GM19043 (cell line): Measurements from ENCODE around the gene CCR5AS.
A peak's percentile ranks its signal among the peaks of the same experiment; 100 is the strongest.
"Not testable (repeated sequence)": the region's sequence is repeated elsewhere in the genome, so short reads cannot be mapped to it uniquely, and the experiment has no call there.

Experiments
- ATAC-seq: cut with Tn5 transposase; IDR thresholded peaks from one replicate; pipeline ENCODE4 v1.9.1; 2021; ENCODE audit warnings: low read depth; ENCODE audit not compliant: unreplicated experiment

Gene CCR5AS

GRCh38 chr3:46359733-46360493 lies 47.0 kb downstream of the CCR5AS start:
- no peak for ATAC-seq

GRCh38 chr3:46358466-46358865 lies 48.4 kb downstream of the CCR5AS start:
- ATAC-seq = no peak

- no peak for ATAC-seq
Measured at GRCh38 chr3:46356909-46357308, 50.0 kb downstream of the CCR5AS start.

DNA sequence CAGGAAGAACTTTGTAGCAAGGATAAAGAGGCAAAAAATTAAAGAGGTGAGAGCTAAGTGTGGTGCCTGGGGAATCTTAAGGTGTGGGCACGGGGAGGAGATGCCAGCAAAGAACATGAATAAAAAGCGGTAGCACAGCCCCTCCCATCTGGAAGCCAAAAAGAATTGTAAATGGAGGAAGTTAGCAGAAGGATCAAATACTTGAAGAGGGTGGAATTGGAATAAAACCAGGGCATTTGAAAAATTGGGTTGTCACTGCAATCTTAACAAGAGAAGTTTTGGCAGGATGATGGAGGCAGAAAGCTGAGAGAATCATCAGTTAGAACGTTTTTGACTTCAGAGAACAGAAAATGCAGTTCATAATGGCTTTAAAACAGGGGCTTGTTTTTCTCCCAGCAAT lies 50.6 kb downstream of the CCR5AS start:
- no peak for ATAC-seq

DNA sequence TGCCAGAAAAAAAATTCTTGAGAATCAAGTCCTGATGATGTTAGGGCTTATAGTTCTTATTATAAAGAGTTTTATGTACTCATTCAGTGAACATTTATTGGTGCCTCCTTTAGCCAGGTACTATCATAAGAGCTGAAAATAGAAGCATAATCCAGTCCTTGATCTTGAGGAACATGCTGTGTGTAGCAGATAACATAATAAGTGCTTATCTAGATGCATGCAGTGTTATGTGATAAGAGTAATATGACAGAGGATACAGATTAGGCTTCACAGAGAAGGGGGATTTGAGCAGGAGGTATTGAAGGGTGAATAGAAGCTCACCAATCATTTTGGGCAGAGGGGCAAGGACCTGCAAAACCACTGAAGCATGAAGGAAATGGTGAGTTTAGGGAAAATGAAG lies 51.9 kb downstream of the CCR5AS start:
- ATAC-seq = no peak

GRCh38 chr3:46354478-46354877 lies 52.4 kb downstream of the CCR5AS start:
- no peak for ATAC-seq

DNA sequence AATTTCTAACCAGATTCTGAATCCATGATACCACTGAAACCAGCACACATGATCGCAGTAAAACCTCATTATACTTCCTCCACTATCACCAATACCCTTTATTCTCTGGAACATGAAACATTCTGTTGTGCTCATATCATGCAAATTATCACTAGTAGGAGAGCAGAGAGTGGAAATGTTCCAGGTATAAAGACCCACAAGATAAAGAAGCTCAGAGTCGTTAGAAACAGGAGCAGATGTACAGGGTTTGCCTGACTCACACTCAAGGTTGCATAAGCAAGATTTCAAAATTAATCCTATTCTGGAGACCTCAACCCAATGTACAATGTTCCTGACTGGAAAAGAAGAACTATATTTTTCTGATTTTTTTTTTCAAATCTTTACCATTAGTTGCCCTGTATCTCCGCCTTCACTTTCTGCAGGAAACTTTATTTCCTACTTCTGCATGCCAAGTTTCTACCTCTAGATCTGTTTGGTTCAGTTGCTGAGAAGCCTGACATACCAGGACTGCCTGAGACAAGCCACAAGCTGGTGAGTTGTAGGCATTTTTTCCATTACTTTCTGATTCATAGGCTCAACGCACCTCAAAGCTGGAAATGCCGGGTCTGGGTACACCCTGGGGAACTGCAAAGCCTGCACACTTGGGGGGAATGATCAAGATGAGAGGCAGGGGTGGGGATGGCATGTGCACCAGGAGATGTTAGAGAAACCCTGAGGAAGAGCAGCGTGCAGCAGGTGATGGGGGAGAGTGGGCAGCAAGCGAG lies 53.0 kb downstream of the CCR5AS start, which contains the start of gene CCR2:
TSS of gene CCR2 (plus strand) at position 465 of the 764 bp plus-strand sequence. CDS start 3,417 bp downstream, outside the sequence.
- no peak for ATAC-seq

DNA sequence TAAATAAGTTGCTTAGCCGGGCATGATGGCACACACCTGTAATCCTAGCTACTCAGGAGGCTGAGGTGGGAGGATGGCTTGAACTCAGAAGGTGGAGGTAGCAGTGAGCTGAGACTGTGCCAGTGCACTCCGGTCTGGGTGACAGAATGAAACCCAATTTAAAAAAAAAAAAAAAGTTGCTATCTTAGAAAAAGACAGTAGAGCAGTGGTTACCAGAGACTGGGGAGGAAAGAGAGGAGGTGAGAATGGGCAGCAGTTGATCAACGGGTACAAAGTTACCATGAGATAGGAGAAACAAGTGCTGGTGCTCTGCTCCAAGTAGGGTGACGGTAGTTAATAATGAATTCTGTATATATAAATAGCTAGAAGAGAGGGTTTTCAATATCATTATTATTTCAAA lies 53.8 kb downstream of the CCR5AS start:
- ATAC-seq = no peak

GRCh38 chr3:46351646-46352045 lies 55.2 kb downstream of the CCR5AS start:
- ATAC-seq = no peak

- peak; percentile 26 for ATAC-seq
Measured at GRCh38 chr3:46350262-46350565, 56.7 kb downstream of the CCR5AS start.

DNA sequence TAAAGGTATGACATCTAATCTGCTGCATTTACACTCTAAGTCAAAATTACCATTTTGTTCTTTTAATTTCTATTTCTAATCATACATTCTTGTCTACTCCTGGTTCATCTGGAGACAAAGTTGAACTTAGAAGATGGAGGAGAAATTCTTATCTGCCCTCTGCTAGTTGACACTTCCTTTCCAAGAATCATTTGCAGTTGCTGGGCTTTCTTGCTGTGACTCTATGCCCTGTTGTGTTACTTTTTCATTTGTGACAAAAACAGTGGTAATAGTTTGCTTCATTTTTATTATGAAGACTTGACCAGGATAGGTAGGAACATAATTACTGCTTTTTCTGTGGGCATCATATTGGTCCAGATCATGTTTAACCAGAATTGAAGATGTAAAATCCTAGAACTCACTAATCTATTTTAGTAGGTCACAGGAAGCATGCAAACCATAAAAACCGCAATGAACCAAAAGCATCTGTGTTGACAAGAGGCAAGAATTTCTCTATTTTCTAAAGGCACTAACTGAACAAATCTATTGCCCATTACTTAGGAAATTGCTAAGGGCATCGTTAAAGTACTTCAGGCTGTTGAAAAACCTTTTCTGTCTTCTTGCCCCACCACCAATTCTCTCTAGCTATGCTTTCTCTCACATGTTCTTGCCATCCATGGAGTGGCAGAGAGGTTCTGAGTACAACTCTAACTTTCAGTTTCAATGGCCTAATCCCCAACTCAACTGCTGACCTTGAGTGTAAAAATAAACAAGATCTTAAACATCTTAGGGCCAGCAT lies 57.2 kb downstream of the CCR5AS start:
- peak; percentile 69 for ATAC-seq

DNA sequence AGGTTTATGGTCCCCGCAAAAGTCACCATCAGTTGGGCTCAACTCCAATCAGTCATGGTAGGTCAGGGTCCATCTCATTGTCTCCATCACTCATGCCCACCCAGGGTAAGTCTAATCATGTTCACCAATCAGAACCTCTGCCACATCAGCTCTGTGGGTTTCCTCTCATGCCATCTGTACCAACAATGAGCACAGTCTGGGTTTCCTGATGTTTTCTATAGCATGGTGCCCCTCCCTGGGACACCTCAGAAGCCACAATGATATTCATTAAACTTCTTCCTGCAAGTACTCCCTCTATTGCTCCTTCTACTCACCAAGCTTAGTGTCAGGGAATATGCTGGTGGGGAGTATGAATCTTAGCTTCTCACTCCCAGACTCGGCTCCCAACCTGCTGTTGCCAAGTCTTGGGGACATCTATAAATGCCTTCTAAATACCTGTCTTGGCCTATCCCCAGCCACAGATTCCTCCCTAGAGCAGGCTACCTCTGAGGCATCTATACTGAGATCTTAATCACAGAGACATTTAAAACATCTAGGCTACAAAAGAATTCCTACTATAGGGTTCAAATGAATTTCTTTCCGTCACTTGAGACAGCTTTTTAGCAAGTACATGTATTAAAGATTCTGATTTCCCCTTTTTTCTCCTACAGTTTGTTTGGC lies 57.9 kb downstream of the CCR5AS start:
- no peak for ATAC-seq

DNA sequence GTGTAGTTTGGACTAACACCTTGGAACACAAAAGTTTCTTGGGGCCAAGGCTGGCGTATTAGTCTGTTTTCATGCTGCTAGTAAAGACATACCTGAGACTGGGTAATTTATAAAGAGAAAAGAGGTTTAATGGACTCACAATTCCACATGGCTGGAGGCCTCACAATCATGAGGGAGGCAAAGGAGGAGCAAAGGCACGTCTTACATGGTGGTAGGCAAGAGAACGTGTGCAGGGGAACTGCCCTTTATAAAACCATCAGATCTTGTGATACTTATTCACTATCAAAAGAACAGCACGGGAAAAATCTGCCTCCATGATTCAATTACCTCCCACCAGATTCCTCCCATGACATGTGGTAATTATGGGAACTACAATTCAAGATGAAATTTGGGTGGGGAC lies 62.4 kb downstream of the CCR5AS start:
- ATAC-seq = no peak

DNA sequence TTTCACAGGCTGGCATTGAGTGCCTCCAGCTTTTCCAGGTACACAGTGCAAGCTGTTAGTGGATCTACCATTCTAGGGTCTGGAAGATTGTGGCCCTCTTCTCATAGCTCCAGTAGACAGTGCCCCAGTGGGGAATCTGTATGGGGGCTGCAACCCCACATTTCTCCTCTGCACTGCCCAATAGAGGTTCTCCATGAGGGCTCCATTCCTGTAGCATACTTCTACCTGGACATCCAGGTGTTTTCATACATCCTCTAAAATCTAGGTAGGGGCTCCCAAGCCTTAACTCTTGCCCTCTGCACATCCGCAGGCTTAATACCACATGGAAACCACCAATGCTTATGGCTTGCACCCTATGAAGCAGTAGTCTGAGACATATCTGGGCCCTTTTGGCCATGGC lies 68.0 kb downstream of the CCR5AS start:
- no peak for ATAC-seq

GRCh38 chr3:46337911-46338310 lies 69.0 kb downstream of the CCR5AS start:
- no peak for ATAC-seq

- ATAC-seq = no peak
Measured at GRCh38 chr3:46335541-46335940, 71.3 kb downstream of the CCR5AS start.

DNA sequence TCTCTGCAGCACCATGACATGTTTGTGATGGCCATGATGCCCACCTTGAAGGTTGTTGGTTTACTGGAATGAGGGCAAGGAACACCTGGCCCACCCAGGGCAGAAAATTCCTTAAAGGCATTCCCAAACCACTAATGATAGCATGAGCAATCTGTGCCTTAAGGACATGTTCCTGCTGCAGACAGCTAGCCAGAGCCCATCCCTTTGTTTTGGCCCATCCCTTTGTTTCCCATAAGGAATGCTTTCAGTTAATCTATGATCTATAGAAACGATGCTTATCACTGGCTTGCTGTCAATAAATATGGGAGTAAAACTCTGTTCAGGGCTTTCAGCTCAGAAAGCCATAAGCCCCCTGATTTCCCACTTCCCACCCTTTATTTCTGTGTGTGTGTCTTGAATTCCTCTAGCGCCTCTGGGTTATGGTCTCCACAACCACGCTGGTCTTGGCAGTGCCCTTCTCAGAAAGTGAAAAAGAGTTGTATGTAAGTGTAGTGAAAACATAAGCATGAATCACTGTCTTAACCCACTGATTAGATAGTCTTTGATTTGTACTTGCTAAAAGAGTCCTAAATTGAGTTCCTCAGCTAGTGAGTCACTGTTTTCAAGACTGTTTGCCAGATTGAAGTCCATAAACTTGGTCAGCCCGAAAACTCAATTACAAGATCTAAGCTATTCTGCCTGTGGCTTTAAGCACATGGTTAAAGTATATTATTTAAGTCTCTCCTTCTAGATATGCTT lies 72.0 kb downstream of the CCR5AS start:
- no peak for ATAC-seq

DNA sequence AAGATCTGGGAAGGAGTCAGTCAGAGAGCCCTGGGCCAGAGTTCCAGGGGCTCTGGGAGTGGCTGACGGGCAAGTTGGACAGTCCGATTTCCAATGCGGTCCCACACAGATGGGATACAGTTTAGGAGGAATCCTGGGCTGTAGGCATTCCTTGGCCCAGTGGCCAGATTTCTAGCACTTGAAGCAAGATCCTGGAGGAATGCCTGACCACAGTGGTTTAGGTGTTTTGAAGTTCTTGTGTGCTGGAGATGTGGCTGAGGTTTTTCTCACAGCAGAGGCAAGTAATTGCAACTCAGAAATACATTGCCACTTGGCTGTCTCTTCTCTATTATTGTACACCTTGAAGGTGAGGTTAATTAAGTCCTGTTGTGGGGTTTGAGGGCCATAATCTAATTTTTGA lies 76.2 kb downstream of the CCR5AS start:
- not testable (repeated sequence) for ATAC-seq

DNA sequence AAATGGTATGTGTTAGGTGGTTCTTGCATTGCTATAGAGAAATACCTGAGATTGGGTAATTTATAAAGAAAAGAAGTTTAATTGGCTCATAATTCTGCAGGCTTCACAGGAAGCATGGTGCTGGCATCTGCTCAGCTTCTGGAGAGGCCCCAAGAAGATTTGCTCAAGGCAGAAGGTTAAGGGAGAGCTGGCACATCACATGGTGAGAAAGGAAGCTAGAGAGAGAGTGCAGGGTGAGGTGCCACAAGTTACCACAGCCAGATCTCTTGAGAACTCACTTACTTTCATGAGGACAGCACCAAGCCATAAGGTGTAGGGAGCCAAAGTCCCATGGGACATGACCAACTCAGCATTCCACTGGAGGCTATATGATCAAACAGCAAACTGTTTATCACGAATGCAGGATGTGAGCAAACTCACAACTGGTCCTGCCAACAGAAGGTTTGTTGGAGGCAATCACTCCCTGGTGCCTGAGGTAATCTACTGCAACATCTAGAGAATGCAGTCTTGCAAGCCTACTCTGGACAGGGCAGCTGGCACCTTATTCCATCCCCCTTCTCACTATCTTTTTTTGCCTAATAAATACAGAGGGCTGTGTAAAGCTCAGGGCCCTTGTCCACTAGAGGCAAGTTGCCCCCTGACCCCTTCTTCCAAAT lies 81.1 kb downstream of the CCR5AS start:
- no peak for ATAC-seq

- no peak for ATAC-seq
Measured at GRCh38 chr3:46324036-46324435, 82.8 kb downstream of the CCR5AS start.
